H1 (cell line): ENCODE results near the gene NTRK2. TPM values are rescaled to one million over a fixed set of nuclear protein-coding genes. Genes with fewer than 3 reads are reported as not detected.

Source experiments
- NANOG ChIP-seq: IDR thresholded peaks from 2 replicates; pipeline ENCODE4 v1.6.1; 2011; ENCODE audit warnings: low read length, low read depth, mild to moderate bottlenecking, inconsistent platforms; ENCODE audit not compliant: insufficient read depth, poor library complexity, severe bottlenecking
- polyA plus RNA-seq, 7 experiments: library from polyadenylated mRNA; depleted of rRNA in 3 of 7; stranded (reverse) in 5 of 7; unstranded in 2 of 7; fragments of >200 nt in 5 of 7; fragments of 200-250 nt in 2 of 7; gene quantifications; 1 replicate in 5 of 7; 2 replicates in 1 of 7; 4 replicates in 1 of 7; pipeline versions ENCODE4 v1.2.1 to v1.2.3, GENCODE V29; 2011 to 2013; ENCODE audit warnings: missing spikeins in 2 of 7, mixed read lengths in 2 of 7
- total RNA-seq: library from RNA; stranded (reverse); fragmentation: NEBNext Ultra II Directional; extraction: Animal tissue kit (Norgen Biotek cat#: 25700); gene quantifications from 2 replicates; pipeline ENCODE4 v1.2.1, GENCODE V29; 2021

The NTRK2 gene
- total and polyA plus RNA-seq, 2 of the 8 experiments (the other 6 are each of a cell fraction or from before 2014, with no cell fraction given), result 0.03 to 0.04 TPM

DNA sequence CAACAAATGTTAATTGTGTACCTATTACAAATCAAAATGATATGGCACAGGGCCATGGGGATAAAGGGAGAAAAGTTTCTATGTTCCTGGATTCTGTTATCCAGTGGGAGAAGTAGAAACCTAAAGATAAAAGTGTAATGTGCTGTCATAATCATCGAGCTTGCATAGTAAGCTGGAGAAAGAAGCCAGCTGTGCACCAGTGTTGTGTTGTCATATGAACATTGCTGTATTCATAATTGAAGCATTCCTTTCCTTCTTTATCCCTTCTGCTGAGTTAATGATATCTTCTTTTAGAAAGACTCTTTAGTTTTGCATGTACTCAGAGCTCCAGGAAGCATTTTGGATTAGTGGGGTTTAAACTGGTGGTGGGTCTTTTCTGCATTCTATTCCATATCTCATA is 39.5 kb downstream of the NTRK2 start (continued):
- no peak for TF ChIP-seq NANOG
